ENCODE measurements around the gene NBEA. TPM values are rescaled to one million over a fixed set of nuclear protein-coding genes. Genes with fewer than 3 reads are reported as not detected.

The NBEA gene, protein sequence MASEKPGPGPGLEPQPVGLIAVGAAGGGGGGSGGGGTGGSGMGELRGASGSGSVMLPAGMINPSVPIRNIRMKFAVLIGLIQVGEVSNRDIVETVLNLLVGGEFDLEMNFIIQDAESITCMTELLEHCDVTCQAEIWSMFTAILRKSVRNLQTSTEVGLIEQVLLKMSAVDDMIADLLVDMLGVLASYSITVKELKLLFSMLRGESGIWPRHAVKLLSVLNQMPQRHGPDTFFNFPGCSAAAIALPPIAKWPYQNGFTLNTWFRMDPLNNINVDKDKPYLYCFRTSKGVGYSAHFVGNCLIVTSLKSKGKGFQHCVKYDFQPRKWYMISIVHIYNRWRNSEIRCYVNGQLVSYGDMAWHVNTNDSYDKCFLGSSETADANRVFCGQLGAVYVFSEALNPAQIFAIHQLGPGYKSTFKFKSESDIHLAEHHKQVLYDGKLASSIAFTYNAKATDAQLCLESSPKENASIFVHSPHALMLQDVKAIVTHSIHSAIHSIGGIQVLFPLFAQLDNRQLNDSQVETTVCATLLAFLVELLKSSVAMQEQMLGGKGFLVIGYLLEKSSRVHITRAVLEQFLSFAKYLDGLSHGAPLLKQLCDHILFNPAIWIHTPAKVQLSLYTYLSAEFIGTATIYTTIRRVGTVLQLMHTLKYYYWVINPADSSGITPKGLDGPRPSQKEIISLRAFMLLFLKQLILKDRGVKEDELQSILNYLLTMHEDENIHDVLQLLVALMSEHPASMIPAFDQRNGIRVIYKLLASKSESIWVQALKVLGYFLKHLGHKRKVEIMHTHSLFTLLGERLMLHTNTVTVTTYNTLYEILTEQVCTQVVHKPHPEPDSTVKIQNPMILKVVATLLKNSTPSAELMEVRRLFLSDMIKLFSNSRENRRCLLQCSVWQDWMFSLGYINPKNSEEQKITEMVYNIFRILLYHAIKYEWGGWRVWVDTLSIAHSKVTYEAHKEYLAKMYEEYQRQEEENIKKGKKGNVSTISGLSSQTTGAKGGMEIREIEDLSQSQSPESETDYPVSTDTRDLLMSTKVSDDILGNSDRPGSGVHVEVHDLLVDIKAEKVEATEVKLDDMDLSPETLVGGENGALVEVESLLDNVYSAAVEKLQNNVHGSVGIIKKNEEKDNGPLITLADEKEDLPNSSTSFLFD (N-terminal part only)
- total RNA-seq (2021; ENCODE audit: unreplicated experiment), result 3.3 TPM
- polyA plus RNA-seq (2012; ENCODE audit: insufficient read length), result 1.2 TPM
- percentile 49 among the genes with signal in this experiment for Bru-seq, nascent RNA
- BruChase-seq, experiment 1, labeled RNA remaining after a 2-hour chase, result percentile 40 among the genes with signal in this experiment
- BruChase-seq, experiment 2, labeled RNA remaining after a 6-hour chase, result percentile 36 among the genes with signal in this experiment
- long read RNA-seq, partial matches to known transcripts, result 2 of 3 reads
- long read RNA-seq, other reads (novel, unspliced or antisense), result 1 of 3 reads

DNA sequence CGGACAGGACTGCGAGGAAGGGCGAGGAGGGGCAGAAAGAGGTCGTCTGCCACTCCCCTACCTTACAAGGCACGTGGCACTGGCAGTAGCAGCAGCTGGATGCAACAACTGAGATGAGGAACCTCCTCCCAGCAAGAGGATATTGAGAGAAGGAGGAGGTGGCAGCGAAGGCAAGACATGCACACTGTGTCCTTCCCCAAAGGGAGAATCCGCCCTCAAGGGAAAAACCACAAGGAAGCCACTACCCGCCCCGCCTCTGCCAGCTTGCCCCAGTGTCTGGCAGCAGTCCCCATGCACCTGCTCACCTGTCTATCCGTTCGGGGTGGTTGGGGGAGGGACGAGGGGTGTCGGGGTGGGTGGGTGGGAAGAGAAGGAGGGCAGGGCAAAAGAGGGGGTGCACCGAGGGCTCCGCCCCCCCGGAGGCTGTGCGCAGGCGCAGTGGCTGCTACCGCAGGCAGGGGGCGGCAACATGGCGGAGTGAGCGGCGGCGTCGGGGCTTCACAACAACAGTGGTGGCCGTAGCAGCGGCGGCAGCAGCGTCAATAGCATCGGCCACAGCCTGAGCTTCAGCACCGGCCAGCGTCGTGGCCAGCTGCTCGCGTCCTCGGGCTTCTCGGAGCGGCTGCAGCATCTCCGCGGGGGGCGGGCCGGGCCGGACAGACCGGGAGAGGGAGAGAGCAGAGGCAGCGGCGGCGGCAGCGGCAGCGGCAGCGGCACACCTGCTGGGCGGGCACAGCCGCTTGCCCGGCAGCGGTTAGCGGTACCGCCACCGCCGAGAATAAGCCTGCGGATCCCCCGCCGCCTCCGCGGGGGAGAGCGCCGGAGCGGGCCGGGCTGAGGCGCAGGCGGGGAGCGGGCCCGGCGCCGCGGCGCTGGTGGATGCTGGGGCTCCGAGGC lies at the start of gene NBEA:
TSS of gene NBEA (plus strand) at position 436 of the 897 bp plus-strand sequence. CDS start 551 bp downstream, outside the sequence.
- intact Hi-C loops (cut with micrococcal nuclease; ENCODE audit: unreplicated experiment), result loop anchor here (10.0 kb wide), 1 partner anchor 213 kb away; no protein-coding TSS in a partner anchor
- Histone ChIP-seq H3K27ac (ENCODE audit: low read length) (no peak within 1 kb of the TSS), H3K9me3 (ENCODE audit: control insufficient read depth, insufficient read depth, low read depth, low read length) (no peaks in the 10 kb centered on the region), H3K4me1 (ENCODE audit: control insufficient read depth, insufficient read depth, low read length) (no peaks in the 10 kb centered on the region), H3K4me3 (ENCODE audit: low read depth in 2 of 2, low read length in 2 of 2) (peak within 1 kb of the TSS; percentile 59 to 66), H3K36me3 (ENCODE audit: control insufficient read depth, insufficient read depth, low read length) (no peaks in the 10 kb centered on the region), H3K27me3 (ENCODE audit: control insufficient read depth, insufficient read depth, low read length) (peaks cover under 1% of the 10 kb centered on the region; the same call in 1 of the 2 replicates)
- peak; percentile 83 for ATAC-seq
- in situ Hi-C loops (cut with HindIII; ENCODE audit: low pct_unique_long_range_greater_than_20kb, low sequenced_read_pairs), result no loop called here
- BruUV-seq (replicated peaks), result no TSS peak
- TF ChIP-seq TCF7L2 (IDR thresholded peaks at IDR 0.05; ENCODE audit: low read depth, low read length), result no peak
- no peak for TF ChIP-seq SIN3A (IDR thresholded peaks at IDR 0.05; ENCODE audit: borderline replicate concordance, insufficient read depth, low read depth, low read length)
- no peak for TF ChIP-seq REST (IDR thresholded peaks at IDR 0.05; ENCODE audit: insufficient read depth in 1 of 2, low read depth in 2 of 2, low read length in 1 of 2)
- TF ChIP-seq, protein P1, sequence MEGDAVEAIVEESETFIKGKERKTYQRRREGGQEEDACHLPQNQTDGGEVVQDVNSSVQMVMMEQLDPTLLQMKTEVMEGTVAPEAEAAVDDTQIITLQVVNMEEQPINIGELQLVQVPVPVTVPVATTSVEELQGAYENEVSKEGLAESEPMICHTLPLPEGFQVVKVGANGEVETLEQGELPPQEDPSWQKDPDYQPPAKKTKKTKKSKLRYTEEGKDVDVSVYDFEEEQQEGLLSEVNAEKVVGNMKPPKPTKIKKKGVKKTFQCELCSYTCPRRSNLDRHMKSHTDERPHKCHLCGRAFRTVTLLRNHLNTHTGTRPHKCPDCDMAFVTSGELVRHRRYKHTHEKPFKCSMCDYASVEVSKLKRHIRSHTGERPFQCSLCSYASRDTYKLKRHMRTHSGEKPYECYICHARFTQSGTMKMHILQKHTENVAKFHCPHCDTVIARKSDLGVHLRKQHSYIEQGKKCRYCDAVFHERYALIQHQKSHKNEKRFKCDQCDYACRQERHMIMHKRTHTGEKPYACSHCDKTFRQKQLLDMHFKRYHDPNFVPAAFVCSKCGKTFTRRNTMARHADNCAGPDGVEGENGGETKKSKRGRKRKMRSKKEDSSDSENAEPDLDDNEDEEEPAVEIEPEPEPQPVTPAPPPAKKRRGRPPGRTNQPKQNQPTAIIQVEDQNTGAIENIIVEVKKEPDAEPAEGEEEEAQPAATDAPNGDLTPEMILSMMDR (IDR thresholded peaks at IDR 0.05), result no peak
- TF ChIP-seq POLR2AphosphoS5 (IDR thresholded peaks at IDR 0.05; ENCODE audit: low read depth, low read length), result no peak
- ChIA-PET CTCF (no interaction called here), POLR2A (interaction anchor here (0.6 kb wide), 1 partner anchor 69 kb away, joined by 8 read pairs; no protein-coding TSS in a partner anchor)
- no peak for DNase-seq (ENCODE audit: low read depth, low spot score)
